ENCODE results near the gene L3MBTL4. TPM values are rescaled to one million over a fixed set of nuclear protein-coding genes. Genes with fewer than 3 reads are reported as not detected.
"Not testable (repeated sequence)": the region's sequence is repeated elsewhere in the genome, so short reads cannot be mapped to it uniquely, and the experiment has no call there.

L3MBTL4 gene
- total RNA-seq, 1 experiment from 2014 or later: 1.4 TPM

DNA sequence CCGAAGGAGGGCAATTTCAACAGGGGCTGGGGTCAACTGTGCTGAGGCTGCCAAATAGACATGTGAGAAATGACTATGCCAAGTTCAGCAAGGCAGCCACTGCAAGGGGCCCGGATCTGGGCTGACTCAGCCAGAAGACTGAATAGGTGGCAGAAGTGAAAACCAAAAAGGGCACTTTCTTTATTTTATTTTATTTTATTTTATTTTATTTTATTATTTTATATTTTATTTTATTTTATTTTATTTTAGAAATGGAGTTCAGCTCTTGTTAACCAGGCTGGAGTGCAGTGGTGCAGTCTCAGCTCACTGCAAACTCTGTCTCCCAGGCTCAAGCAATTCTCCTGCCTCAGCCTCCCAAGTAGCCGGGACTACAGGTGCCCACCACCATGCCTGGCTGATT, 228.9 kb downstream of the L3MBTL4 start:
- CTCF ChIA-PET; DNase-seq (ENCODE audit: low spot score); POLR2A ChIA-PET; H3K4me1 Mint-ChIP-seq; H3K36me3 Mint-ChIP-seq; ATAC-seq; H3K27ac Mint-ChIP-seq; H3K4me3 Mint-ChIP-seq; H3K27me3 Mint-ChIP-seq (ENCODE audit: low read depth): not testable (repeated sequence)
- peak; percentile 92 for TF ChIP-seq HMGA2 (CRISPR knock-in tag; IDR thresholded peaks at IDR 0.05)
- peaks cover 14% of the 10 kb centered on the region for H3K9me3 Mint-ChIP-seq

DNA sequence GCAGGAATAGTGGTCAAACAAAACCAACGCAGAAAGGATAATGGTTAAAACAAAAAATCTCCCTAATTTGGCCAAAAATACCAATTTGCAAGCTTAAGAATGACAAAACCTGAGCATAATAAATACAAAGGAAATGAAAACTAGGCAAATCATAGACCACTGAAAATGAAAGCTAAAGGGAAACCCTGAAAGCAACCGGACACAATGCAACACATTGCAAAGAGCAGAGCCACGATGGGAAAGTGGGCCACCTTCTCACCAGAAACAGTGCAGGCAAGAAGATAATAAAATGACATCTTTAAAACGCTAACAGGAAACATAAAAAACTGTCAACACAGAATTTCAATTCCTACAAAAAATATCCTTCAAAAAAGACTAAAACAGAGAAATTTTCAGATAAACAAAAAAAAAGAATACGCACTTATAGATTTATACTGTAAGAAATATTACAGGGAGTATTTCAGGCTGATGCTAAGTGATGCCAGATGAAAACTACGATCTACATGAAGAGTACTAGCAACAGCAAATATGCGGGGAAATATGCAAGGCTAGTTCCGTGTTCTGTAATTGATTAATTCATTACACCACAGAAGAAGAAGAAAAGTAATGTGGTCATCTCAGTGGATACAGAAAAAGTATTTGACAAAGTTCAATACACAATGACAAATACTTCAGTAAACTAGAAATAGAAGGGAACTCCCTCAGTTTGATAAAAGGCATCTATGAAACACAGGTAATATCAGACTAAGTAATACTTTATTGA, 239.5 kb downstream of the L3MBTL4 start:
- ATAC-seq (no peak), DNase-seq (ENCODE audit: low spot score) (no peak)
- H3K36me3 Mint-ChIP-seq: no peaks in the 10 kb centered on the region
- no peaks in the 10 kb centered on the region for H3K27me3 Mint-ChIP-seq (ENCODE audit: low read depth)
- TF ChIP-seq CBFB (CRISPR knock-in tag; IDR thresholded peaks at IDR 0.05; ENCODE audit: low read depth) (no peak), TEAD4 (CRISPR knock-in tag; IDR thresholded peaks at IDR 0.05) (no peak), SMAD3 (CRISPR knock-in tag; IDR thresholded peaks at IDR 0.05; ENCODE audit: borderline replicate concordance) (no peak), ZNF416 (CRISPR knock-in tag; IDR thresholded peaks at IDR 0.05) (no peak)
- TF ChIP-seq, protein P1, sequence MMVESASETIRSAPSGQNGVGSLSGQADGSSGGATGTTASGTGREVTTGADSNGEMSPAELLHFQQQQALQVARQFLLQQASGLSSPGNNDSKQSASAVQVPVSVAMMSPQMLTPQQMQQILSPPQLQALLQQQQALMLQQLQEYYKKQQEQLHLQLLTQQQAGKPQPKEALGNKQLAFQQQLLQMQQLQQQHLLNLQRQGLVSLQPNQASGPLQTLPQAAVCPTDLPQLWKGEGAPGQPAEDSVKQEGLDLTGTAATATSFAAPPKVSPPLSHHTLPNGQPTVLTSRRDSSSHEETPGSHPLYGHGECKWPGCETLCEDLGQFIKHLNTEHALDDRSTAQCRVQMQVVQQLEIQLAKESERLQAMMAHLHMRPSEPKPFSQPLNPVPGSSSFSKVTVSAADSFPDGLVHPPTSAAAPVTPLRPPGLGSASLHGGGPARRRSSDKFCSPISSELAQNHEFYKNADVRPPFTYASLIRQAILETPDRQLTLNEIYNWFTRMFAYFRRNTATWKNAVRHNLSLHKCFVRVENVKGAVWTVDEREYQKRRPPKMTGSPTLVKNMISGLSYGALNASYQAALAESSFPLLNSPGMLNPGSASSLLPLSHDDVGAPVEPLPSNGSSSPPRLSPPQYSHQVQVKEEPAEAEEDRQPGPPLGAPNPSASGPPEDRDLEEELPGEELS (CRISPR knock-in tag; IDR thresholded peaks at IDR 0.05): no peak
- TF ChIP-seq, protein P2, sequence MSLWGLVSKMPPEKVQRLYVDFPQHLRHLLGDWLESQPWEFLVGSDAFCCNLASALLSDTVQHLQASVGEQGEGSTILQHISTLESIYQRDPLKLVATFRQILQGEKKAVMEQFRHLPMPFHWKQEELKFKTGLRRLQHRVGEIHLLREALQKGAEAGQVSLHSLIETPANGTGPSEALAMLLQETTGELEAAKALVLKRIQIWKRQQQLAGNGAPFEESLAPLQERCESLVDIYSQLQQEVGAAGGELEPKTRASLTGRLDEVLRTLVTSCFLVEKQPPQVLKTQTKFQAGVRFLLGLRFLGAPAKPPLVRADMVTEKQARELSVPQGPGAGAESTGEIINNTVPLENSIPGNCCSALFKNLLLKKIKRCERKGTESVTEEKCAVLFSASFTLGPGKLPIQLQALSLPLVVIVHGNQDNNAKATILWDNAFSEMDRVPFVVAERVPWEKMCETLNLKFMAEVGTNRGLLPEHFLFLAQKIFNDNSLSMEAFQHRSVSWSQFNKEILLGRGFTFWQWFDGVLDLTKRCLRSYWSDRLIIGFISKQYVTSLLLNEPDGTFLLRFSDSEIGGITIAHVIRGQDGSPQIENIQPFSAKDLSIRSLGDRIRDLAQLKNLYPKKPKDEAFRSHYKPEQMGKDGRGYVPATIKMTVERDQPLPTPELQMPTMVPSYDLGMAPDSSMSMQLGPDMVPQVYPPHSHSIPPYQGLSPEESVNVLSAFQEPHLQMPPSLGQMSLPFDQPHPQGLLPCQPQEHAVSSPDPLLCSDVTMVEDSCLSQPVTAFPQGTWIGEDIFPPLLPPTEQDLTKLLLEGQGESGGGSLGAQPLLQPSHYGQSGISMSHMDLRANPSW (CRISPR knock-in tag; conservative IDR thresholded peaks at IDR 0.05; ENCODE audit: low read depth): no peak
- TF ChIP-seq, protein P3, sequence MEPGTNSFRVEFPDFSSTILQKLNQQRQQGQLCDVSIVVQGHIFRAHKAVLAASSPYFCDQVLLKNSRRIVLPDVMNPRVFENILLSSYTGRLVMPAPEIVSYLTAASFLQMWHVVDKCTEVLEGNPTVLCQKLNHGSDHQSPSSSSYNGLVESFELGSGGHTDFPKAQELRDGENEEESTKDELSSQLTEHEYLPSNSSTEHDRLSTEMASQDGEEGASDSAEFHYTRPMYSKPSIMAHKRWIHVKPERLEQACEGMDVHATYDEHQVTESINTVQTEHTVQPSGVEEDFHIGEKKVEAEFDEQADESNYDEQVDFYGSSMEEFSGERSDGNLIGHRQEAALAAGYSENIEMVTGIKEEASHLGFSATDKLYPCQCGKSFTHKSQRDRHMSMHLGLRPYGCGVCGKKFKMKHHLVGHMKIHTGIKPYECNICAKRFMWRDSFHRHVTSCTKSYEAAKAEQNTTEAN (CRISPR knock-in tag; IDR thresholded peaks at IDR 0.05): no peak
- TF ChIP-seq, protein P4, sequence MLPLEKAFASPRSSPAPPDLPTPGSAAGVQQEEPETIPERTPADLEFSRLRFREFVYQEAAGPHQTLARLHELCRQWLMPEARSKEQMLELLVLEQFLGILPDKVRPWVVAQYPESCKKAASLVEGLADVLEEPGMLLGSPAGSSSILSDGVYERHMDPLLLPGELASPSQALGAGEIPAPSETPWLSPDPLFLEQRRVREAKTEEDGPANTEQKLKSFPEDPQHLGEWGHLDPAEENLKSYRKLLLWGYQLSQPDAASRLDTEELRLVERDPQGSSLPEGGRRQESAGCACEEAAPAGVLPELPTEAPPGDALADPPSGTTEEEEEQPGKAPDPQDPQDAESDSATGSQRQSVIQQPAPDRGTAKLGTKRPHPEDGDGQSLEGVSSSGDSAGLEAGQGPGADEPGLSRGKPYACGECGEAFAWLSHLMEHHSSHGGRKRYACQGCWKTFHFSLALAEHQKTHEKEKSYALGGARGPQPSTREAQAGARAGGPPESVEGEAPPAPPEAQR (CRISPR knock-in tag; IDR thresholded peaks at IDR 0.05): no peak
- TF ChIP-seq, protein P5, sequence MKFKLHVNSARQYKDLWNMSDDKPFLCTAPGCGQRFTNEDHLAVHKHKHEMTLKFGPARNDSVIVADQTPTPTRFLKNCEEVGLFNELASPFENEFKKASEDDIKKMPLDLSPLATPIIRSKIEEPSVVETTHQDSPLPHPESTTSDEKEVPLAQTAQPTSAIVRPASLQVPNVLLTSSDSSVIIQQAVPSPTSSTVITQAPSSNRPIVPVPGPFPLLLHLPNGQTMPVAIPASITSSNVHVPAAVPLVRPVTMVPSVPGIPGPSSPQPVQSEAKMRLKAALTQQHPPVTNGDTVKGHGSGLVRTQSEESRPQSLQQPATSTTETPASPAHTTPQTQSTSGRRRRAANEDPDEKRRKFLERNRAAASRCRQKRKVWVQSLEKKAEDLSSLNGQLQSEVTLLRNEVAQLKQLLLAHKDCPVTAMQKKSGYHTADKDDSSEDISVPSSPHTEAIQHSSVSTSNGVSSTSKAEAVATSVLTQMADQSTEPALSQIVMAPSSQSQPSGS (CRISPR knock-in tag; IDR thresholded peaks at IDR 0.05; ENCODE audit: borderline replicate concordance, low read depth): no peak
- H3K4me3 Mint-ChIP-seq: no peak overlapping the region
- H3K4me1 Mint-ChIP-seq: no peaks in the 10 kb centered on the region
- POLR2A ChIA-PET: no interaction called here
- no peak overlapping the region for H3K27ac Mint-ChIP-seq
- no peaks in the 10 kb centered on the region for H3K9me3 Mint-ChIP-seq
- CTCF ChIA-PET: no interaction called here

DNA sequence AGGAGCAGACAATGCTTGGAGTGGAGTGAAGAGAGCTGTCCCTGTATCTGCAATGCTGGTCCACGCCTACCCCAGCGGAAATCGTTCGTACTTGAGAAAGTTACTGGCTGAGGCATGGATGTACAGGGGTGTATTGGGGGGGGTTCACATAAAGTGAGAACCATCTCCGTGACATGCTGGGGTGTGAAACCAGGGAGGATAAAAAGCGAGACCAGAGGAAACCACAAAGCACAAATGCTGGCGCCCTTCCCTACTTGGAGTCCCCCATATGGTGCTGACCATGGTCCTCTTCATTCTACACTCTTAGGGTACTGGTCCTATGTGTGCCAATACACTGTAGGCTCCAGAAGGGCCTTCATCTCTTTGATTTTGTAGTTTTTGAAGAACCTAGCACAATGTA, 244.1 kb downstream of the L3MBTL4 start:
- POLR2A ChIA-PET: no interaction called here
- Mint-ChIP-seq H3K27me3 (ENCODE audit: low read depth) (no peaks in the 10 kb centered on the region), H3K4me1 (no peaks in the 10 kb centered on the region), H3K9me3 (peaks cover 14% of the 10 kb centered on the region), H3K4me3 (no peak overlapping the region), H3K36me3 (peaks cover 3% of the 10 kb centered on the region; the same call in 1 of the 2 replicates), H3K27ac (no peak overlapping the region)
- ATAC-seq (no peak), DNase-seq (ENCODE audit: low spot score) (no peak)
- TF ChIP-seq, protein P2 (CRISPR knock-in tag; conservative IDR thresholded peaks at IDR 0.05; ENCODE audit: low read depth): no peak
- TF ChIP-seq SMAD4 (CRISPR knock-in tag; IDR thresholded peaks at IDR 0.05): no peak
- TF ChIP-seq, protein P6, sequence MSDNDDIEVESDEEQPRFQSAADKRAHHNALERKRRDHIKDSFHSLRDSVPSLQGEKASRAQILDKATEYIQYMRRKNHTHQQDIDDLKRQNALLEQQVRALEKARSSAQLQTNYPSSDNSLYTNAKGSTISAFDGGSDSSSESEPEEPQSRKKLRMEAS (CRISPR knock-in tag; IDR thresholded peaks at IDR 0.05): no peak
- TF ChIP-seq, protein P7, sequence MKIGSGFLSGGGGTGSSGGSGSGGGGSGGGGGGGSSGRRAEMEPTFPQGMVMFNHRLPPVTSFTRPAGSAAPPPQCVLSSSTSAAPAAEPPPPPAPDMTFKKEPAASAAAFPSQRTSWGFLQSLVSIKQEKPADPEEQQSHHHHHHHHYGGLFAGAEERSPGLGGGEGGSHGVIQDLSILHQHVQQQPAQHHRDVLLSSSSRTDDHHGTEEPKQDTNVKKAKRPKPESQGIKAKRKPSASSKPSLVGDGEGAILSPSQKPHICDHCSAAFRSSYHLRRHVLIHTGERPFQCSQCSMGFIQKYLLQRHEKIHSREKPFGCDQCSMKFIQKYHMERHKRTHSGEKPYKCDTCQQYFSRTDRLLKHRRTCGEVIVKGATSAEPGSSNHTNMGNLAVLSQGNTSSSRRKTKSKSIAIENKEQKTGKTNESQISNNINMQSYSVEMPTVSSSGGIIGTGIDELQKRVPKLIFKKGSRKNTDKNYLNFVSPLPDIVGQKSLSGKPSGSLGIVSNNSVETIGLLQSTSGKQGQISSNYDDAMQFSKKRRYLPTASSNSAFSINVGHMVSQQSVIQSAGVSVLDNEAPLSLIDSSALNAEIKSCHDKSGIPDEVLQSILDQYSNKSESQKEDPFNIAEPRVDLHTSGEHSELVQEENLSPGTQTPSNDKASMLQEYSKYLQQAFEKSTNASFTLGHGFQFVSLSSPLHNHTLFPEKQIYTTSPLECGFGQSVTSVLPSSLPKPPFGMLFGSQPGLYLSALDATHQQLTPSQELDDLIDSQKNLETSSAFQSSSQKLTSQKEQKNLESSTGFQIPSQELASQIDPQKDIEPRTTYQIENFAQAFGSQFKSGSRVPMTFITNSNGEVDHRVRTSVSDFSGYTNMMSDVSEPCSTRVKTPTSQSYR (CRISPR knock-in tag; IDR thresholded peaks at IDR 0.05): no peak
- no peak for TF ChIP-seq RELA (CRISPR knock-in tag; IDR thresholded peaks at IDR 0.05; ENCODE audit: borderline replicate concordance)
- TF ChIP-seq ZNF416 (CRISPR knock-in tag; IDR thresholded peaks at IDR 0.05): no peak
- CTCF ChIA-PET: no interaction called here

Data from WTC11 (cell line).